DND-41 (cell line): ENCODE data around the gene ATP10D.

Source experiments
- ATAC-seq: fragments of 200-7000 bp; cut with Tn5 transposase; 3 replicates; pipeline ENCODE4 v1.9.1; 2021; ENCODE audit warnings: low read depth; ENCODE audit not compliant: insufficient read depth
- DNase-seq: peaks from one replicate; pipeline ENCODE4 v3.0.0-alpha.2; 2020
- H2AFZ ChIP-seq: 2 replicates; pipeline ENCODE4 v1.6.0; 2012; ENCODE audit warnings: low read depth, low read length
- H3K27ac ChIP-seq: 2 replicates; pipeline ENCODE4 v1.5.1; 2012; ENCODE audit warnings: low read length, inconsistent platforms
- H3K27me3 ChIP-seq: fragments of 200-600 bp; sonication (generic); 2 replicates; pipeline ENCODE4 v1.6.0; 2012; ENCODE audit warnings: low read length, mild to moderate bottlenecking, inconsistent platforms; ENCODE audit not compliant: insufficient read depth, poor library complexity
- H3K36me3 ChIP-seq: 2 replicates; pipeline ENCODE4 v1.5.1; 2012; ENCODE audit warnings: low read length, inconsistent platforms; ENCODE audit not compliant: insufficient read depth
- H3K4me1 ChIP-seq: 2 replicates; pipeline ENCODE4 v1.5.1; 2012; ENCODE audit warnings: mild to moderate bottlenecking, low read length; ENCODE audit not compliant: insufficient read depth
- H3K4me2 ChIP-seq: 2 replicates; pipeline ENCODE4 v1.6.0; 2012; ENCODE audit warnings: mild to moderate bottlenecking, moderate library complexity, low read length, inconsistent platforms; ENCODE audit not compliant: insufficient read depth
- H3K4me3 ChIP-seq, 2 experiments: fragments of 200-600 bp in 1 of 2; shearing (Covaris generic) in 1 of 2; 2 replicates each; pipeline ENCODE4 v1.5.1; 2012 to 2016; ENCODE audit warnings: inconsistent platforms in 2 of 2, low read length in 2 of 2, mild to moderate bottlenecking in 2 of 2, low read depth in 1 of 2, moderate library complexity in 1 of 2
- H3K79me2 ChIP-seq: 2 replicates; pipeline ENCODE4 v1.6.0; 2012; ENCODE audit warnings: low read length, inconsistent platforms; ENCODE audit not compliant: insufficient read depth
- H3K9ac ChIP-seq: 2 replicates; pipeline ENCODE4 v1.6.0; 2012; ENCODE audit warnings: low read depth, mild to moderate bottlenecking, inconsistent platforms, low read length, moderate library complexity
- H3K9me3 ChIP-seq: 2 replicates; pipeline ENCODE4 v1.5.1; 2012; ENCODE audit warnings: low read length, moderate library complexity, mild to moderate bottlenecking, inconsistent platforms; ENCODE audit not compliant: insufficient read depth, severe bottlenecking
- H4K20me1 ChIP-seq: 2 replicates; pipeline ENCODE4 v1.6.0; 2012; ENCODE audit warnings: low read length; ENCODE audit not compliant: insufficient read depth
- EZH2 ChIP-seq: IDR thresholded peaks from 3 replicates; pipeline ENCODE4 v1.6.1; 2012; ENCODE audit warnings: borderline replicate concordance, low read depth, mild to moderate bottlenecking, moderate library complexity, low read length, inconsistent platforms; ENCODE audit not compliant: severe bottlenecking
- TF ChIP-seq, protein P1 (sequence below): IDR thresholded peaks from 2 replicates; pipeline ENCODE4 v1.5.1; 2012; ENCODE audit warnings: borderline replicate concordance, low read length, moderate library complexity, mild to moderate bottlenecking; ENCODE audit not compliant: poor library complexity, severe bottlenecking; ENCODE audit errors: extremely low read depth

The ATP10D gene

GRCh38 chr4:47619691-47620090, 134.6 kb downstream of the ATP10D start:
- TF ChIP-seq, protein P1, sequence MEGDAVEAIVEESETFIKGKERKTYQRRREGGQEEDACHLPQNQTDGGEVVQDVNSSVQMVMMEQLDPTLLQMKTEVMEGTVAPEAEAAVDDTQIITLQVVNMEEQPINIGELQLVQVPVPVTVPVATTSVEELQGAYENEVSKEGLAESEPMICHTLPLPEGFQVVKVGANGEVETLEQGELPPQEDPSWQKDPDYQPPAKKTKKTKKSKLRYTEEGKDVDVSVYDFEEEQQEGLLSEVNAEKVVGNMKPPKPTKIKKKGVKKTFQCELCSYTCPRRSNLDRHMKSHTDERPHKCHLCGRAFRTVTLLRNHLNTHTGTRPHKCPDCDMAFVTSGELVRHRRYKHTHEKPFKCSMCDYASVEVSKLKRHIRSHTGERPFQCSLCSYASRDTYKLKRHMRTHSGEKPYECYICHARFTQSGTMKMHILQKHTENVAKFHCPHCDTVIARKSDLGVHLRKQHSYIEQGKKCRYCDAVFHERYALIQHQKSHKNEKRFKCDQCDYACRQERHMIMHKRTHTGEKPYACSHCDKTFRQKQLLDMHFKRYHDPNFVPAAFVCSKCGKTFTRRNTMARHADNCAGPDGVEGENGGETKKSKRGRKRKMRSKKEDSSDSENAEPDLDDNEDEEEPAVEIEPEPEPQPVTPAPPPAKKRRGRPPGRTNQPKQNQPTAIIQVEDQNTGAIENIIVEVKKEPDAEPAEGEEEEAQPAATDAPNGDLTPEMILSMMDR: no peak
- TF ChIP-seq EZH2: no peak
- H3K27ac ChIP-seq: no peak overlapping the region

GRCh38 chr4:47621181-47621580, 136.1 kb downstream of the ATP10D start:
- no peak for TF ChIP-seq EZH2
- TF ChIP-seq, protein P1: no peak
- H3K9me3 ChIP-seq: no peaks in the 10 kb centered on the region
- H3K36me3 ChIP-seq: no peaks in the 10 kb centered on the region
- no peak overlapping the region for H3K9ac ChIP-seq
- no peak for ATAC-seq
- H3K27me3 ChIP-seq: no peaks in the 10 kb centered on the region
- DNase-seq: no peak
- no peak overlapping the region for H3K4me2 ChIP-seq
- H3K27ac ChIP-seq: no peak overlapping the region
- H3K4me1 ChIP-seq: no peaks in the 10 kb centered on the region
- no peak overlapping the region for H3K4me3 ChIP-seq
- H4K20me1 ChIP-seq: no peaks in the 10 kb centered on the region
- H3K79me2 ChIP-seq: no peaks in the 10 kb centered on the region
- H2AFZ ChIP-seq: no peak overlapping the region

More at GRCh38 chr4:47619691-47620090, 134.6 kb downstream of the ATP10D start:
- ATAC-seq (no peak), DNase-seq (no peak)
- Histone ChIP-seq H3K4me1 (no peaks in the 10 kb centered on the region), H3K9ac (no peak overlapping the region), H2AFZ (no peak overlapping the region), H3K4me3 (no peak overlapping the region), H3K9me3 (no peaks in the 10 kb centered on the region), H3K79me2 (no peaks in the 10 kb centered on the region), H3K27me3 (no peaks in the 10 kb centered on the region), H3K36me3 (no peaks in the 10 kb centered on the region), H3K4me2 (no peak overlapping the region), H4K20me1 (no peaks in the 10 kb centered on the region)

GRCh38 chr4:47624031-47624441, 139.0 kb downstream of the ATP10D start:
- no peak overlapping the region for H3K4me3 ChIP-seq
- H2AFZ ChIP-seq: no peak overlapping the region
- TF ChIP-seq, protein P1: no peak
- TF ChIP-seq EZH2: no peak
- no peak overlapping the region for H3K27ac ChIP-seq
- no peaks in the 10 kb centered on the region for H3K9me3 ChIP-seq
- H3K79me2 ChIP-seq: no peaks in the 10 kb centered on the region
- DNase-seq (no peak), ATAC-seq (no peak)
- H3K27me3 ChIP-seq: no peaks in the 10 kb centered on the region
- no peak overlapping the region for H3K9ac ChIP-seq
- H4K20me1 ChIP-seq: no peaks in the 10 kb centered on the region
- H3K4me2 ChIP-seq: no peak overlapping the region
- H3K36me3 ChIP-seq: no peaks in the 10 kb centered on the region
- no peaks in the 10 kb centered on the region for H3K4me1 ChIP-seq

- TF ChIP-seq, protein P1: no peak
- no peak for TF ChIP-seq EZH2
- no peaks in the 10 kb centered on the region for H3K36me3 ChIP-seq
These were observed 146.1 kb downstream of the ATP10D start for GRCh38 chr4:47631161-47631560.

More at GRCh38 chr4:47631161-47631560, 146.1 kb downstream of the ATP10D start:
- Histone ChIP-seq H3K4me3 (no peak overlapping the region), H2AFZ (no peak overlapping the region), H3K9ac (no peak overlapping the region), H3K4me2 (no peak overlapping the region), H3K27ac (no peak overlapping the region), H4K20me1 (no peaks in the 10 kb centered on the region), H3K9me3 (no peaks in the 10 kb centered on the region), H3K4me1 (no peaks in the 10 kb centered on the region), H3K79me2 (no peaks in the 10 kb centered on the region), H3K27me3 (no peaks in the 10 kb centered on the region)
- ATAC-seq (no peak), DNase-seq (no peak)
